LNCaP clone FGC (cell line): Measurements from ENCODE around the gene ANKEF1.

Experiments
- DNase-seq: peaks from one replicate; pipeline ENCODE4 v3.0.0-alpha.2; 2011; ENCODE audit warnings: low read depth
- H3K4me3 ChIP-seq: 2 replicates; pipeline ENCODE4 v1.5.1; 2011; ENCODE audit warnings: mild to moderate bottlenecking, low read depth, low read length, control low read depth
- TF ChIP-seq, protein P1 (sequence below): IDR thresholded peaks from 2 replicates; pipeline ENCODE4 v1.5.1; 2012; ENCODE audit warnings: mild to moderate bottlenecking; ENCODE audit not compliant: control insufficient read depth, insufficient read depth; ENCODE audit errors: extremely low read depth

ANKEF1 gene

GRCh38 chr20:10096790-10097189 is 62.0 kb downstream of the ANKEF1 start:
- TF ChIP-seq, protein P1, sequence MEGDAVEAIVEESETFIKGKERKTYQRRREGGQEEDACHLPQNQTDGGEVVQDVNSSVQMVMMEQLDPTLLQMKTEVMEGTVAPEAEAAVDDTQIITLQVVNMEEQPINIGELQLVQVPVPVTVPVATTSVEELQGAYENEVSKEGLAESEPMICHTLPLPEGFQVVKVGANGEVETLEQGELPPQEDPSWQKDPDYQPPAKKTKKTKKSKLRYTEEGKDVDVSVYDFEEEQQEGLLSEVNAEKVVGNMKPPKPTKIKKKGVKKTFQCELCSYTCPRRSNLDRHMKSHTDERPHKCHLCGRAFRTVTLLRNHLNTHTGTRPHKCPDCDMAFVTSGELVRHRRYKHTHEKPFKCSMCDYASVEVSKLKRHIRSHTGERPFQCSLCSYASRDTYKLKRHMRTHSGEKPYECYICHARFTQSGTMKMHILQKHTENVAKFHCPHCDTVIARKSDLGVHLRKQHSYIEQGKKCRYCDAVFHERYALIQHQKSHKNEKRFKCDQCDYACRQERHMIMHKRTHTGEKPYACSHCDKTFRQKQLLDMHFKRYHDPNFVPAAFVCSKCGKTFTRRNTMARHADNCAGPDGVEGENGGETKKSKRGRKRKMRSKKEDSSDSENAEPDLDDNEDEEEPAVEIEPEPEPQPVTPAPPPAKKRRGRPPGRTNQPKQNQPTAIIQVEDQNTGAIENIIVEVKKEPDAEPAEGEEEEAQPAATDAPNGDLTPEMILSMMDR: no peak

GRCh38 chr20:10105046-10105445 is 70.3 kb downstream of the ANKEF1 start:
- DNase-seq: no peak
- H3K4me3 ChIP-seq: no peak overlapping the region
- TF ChIP-seq, protein P1: no peak

More at GRCh38 chr20:10096790-10097189, 62.0 kb downstream of the ANKEF1 start:
- H3K4me3 ChIP-seq: no peak overlapping the region
- DNase-seq: no peak
